ENCODE measurements around the gene PCGF3. TPM values are rescaled to one million over a fixed set of nuclear protein-coding genes. Genes with fewer than 3 reads are reported as not detected.
A peak's percentile ranks its signal among the peaks of the same experiment; 100 is the strongest.
"Not testable (repeated sequence)": the region's sequence is repeated elsewhere in the genome, so short reads cannot be mapped to it uniquely, and the experiment has no call there.

The PCGF3 gene
- total RNA-seq, 4 donors from 2014 or later = 31.7 to 35.3 (median 34.7) TPM

DNA sequence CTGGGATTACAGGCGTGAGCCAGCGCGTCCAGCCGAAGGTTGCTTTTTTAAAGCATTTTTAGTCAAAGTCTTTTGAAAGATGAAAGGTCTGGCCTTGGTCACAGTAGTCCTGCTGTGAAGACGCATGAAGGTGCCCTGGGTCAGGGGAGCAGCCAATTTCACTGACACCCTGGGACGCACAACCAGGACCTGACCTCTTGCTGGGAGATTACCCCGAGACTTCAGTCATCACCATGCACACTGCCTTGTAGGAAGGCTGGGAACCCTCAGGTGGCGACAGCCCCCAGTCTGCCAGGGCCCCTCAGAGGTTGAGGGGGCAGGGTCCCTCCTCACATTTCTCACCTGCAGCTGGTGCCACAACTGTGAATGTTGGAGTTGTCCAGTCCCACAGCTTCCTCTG, 67.1 kb downstream of the PCGF3 start:
- Histone ChIP-seq H3K4me1 (peaks cover 32 to 79% (median 54%) of the 10 kb centered on the region in 4 donors), H3K27me3 (no peaks in the 10 kb centered on the region), H3K36me3 (peaks cover 22 to 87% (median 60%) of the 10 kb centered on the region in 4 donors), H3K27ac (replicated peaks in 1 of 4) (peak overlapping the region; percentile 54 to 67 (median 60)), H3K9me3 (no peaks in the 10 kb centered on the region), H3K4me3 (no peak overlapping the region)
- intact Hi-C loops (cut with DNase I) = no loop called here
- TF ChIP-seq EP300 (IDR thresholded peaks at IDR 0.05) (no peak), POLR2AphosphoS5 (IDR thresholded peaks at IDR 0.05) (no peak), POLR2A (IDR thresholded peaks at IDR 0.05; ENCODE audit: low read depth) (no peak)
- TF ChIP-seq, protein P1, sequence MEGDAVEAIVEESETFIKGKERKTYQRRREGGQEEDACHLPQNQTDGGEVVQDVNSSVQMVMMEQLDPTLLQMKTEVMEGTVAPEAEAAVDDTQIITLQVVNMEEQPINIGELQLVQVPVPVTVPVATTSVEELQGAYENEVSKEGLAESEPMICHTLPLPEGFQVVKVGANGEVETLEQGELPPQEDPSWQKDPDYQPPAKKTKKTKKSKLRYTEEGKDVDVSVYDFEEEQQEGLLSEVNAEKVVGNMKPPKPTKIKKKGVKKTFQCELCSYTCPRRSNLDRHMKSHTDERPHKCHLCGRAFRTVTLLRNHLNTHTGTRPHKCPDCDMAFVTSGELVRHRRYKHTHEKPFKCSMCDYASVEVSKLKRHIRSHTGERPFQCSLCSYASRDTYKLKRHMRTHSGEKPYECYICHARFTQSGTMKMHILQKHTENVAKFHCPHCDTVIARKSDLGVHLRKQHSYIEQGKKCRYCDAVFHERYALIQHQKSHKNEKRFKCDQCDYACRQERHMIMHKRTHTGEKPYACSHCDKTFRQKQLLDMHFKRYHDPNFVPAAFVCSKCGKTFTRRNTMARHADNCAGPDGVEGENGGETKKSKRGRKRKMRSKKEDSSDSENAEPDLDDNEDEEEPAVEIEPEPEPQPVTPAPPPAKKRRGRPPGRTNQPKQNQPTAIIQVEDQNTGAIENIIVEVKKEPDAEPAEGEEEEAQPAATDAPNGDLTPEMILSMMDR (IDR thresholded peaks at IDR 0.05) = no peak
- 87% methylated on average over 3 of the region's 8 CpGs for WGBS
- no peak for DNase-seq (ENCODE audit: extremely low spot score)

DNA sequence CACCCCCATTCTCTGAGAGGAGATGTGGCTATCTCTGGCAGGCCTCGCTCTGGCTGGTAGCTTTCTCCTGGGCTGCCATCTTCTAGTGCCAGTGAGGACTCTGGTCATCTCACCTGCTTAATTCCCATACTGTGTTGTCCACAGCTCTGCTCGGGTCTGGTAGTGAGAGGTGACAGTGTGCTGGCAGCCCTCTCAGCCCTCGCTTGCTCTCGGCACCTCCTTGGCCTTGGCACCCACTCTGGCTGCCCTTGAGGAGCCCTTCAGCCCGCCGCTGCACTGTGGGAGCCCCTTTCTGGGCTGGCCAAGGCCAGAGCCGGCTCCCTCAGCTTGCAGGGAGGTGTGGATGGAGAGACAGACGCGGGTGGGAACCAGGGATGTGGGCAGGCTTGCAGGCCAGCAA, 67.6 kb downstream of the PCGF3 start:
- peaks cover 22 to 86% (median 60%) of the 10 kb centered on the region in 4 donors for H3K36me3 ChIP-seq

DNA sequence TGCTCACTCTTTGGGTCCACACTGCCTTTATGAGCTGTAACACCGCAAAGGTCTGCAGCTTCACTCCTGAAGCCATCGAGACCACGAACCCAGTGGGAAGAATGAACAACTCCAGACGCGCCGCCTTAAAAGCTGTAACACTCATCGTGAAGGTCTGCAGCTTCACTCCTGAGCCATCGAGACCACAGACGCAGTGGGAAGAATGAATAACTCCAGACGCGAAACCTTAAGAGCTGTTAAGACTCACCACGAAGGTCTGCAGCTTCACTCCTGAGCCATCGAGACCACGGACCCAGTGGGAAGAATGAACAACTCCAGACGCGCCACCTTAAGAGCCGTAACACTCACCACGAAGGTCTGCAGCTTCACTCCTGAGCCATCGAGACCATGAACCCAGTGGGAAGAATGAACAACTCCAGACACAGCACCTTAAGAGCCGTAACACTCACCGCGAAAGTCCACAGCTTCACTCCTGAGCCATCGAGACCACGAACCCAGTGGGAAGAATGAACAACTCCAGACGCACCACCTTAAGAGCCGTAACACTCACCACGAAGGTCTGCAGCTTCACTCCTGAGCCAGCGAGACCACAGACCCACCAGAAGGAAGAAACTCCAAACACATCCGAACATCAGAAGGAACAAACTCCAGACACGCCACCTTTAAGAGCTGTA, 68.9 kb downstream of the PCGF3 start:
- H3K4me3 ChIP-seq = not testable (repeated sequence)
- 93% methylated on average over 30 of the region's 30 CpGs for WGBS
- H3K36me3 ChIP-seq = peaks cover 22 to 88% (median 62%) of the 10 kb centered on the region in 4 donors

More for the DNA sequence above, 67.6 kb downstream of the PCGF3 start:
- Histone ChIP-seq H3K4me3 (no peak overlapping the region), H3K27me3 (no peaks in the 10 kb centered on the region), H3K9me3 (no peaks in the 10 kb centered on the region), H3K4me1 (peaks cover 32 to 82% (median 54%) of the 10 kb centered on the region in 4 donors), H3K27ac (replicated peaks in 1 of 4) (peak overlapping the region; percentile 54 to 67 (median 60))
- no peak for DNase-seq (ENCODE audit: extremely low spot score)
- 76% methylated on average over 9 of the region's 9 CpGs for WGBS
- TF ChIP-seq POLR2AphosphoS5 (IDR thresholded peaks at IDR 0.05) (no peak), POLR2A (IDR thresholded peaks at IDR 0.05; ENCODE audit: low read depth) (no peak), EP300 (IDR thresholded peaks at IDR 0.05) (no peak)
- TF ChIP-seq, protein P1 (IDR thresholded peaks at IDR 0.05) = no peak
- intact Hi-C loops (cut with DNase I) = no loop called here

DNA sequence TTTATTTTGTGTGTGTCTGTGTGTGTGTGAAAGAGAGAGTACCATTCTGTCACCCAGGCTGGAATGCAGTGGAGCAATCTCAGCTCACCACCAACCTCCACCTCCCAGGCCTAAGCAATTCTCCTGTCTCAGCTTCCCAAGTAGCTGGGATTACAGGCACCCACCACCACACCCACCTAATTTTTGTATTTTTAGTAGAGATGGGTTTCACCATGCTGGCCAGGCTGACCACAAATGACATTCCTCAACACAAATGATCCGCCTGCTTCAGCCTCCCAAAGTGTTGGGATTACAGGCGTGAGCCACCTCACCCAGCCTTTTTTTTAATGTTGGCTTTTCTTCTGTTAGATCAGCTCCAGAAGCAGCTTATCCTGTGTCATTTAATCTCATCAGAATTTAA, 69.9 kb downstream of the PCGF3 start:
- H3K27me3 ChIP-seq; H3K27ac ChIP-seq (replicated peaks in 1 of 4); DNase-seq (ENCODE audit: extremely low spot score); H3K4me3 ChIP-seq; intact Hi-C loops (cut with DNase I); H3K9me3 ChIP-seq: not testable (repeated sequence)
- peaks cover 22 to 86% (median 58%) of the 10 kb centered on the region in 4 donors for H3K36me3 ChIP-seq
- 96% methylated on average over 2 of the region's 2 CpGs for WGBS
- H3K4me1 ChIP-seq = peaks cover 48 to 93% (median 70%) of the 10 kb centered on the region in 4 donors

More for the DNA sequence above, 68.9 kb downstream of the PCGF3 start:
- DNase-seq (ENCODE audit: extremely low spot score); H3K27me3 ChIP-seq; H3K9me3 ChIP-seq; intact Hi-C loops (cut with DNase I); H3K27ac ChIP-seq (replicated peaks in 1 of 4): not testable (repeated sequence)
- peaks cover 40 to 93% (median 64%) of the 10 kb centered on the region in 4 donors for H3K4me1 ChIP-seq

DNA sequence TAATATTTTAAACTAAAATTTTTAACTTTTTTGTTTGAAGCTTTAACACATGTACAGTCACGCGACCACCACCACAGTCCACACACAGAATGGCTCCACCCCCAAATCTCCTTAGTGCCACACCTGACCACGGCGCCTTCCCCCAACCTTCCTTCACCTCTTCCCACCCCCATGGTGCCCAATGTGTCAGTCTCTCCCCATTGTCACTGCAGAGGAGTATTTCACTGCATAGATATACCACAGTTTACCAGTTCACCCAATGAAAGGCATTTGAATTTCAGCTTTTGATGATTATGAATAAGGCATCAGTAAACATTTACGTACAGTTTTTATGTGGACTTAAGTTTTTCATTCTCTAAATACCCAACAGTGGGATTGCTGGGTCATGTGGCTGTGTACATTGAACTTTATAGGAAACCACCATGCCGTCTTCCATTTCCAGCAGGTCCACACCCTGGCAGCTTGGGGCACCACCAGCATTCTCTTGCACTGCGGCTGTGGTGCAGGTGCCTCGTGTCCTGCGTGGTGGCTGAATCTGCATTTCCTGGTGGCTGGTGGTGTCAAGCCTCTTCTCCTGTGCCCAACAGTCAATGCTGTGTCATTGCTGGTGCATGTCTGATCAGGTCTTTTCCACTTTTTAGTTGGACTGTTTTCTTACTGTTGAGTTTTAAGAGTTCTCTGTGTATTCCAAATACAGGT, 71.3 kb downstream of the PCGF3 start:
- TF ChIP-seq EP300 (IDR thresholded peaks at IDR 0.05) = no peak
- TF ChIP-seq POLR2AphosphoS5 (IDR thresholded peaks at IDR 0.05) = no peak
- TF ChIP-seq, protein P1 (IDR thresholded peaks at IDR 0.05) = no peak
- no peak for TF ChIP-seq POLR2A (IDR thresholded peaks at IDR 0.05; ENCODE audit: low read depth)
- H3K9me3 ChIP-seq = no peaks in the 10 kb centered on the region
- H3K4me1 ChIP-seq = peaks cover 47 to 91% (median 65%) of the 10 kb centered on the region in 4 donors
- no peak overlapping the region for H3K4me3 ChIP-seq
- no peak for DNase-seq (ENCODE audit: extremely low spot score)
- H3K27me3 ChIP-seq = no peaks in the 10 kb centered on the region
- intact Hi-C loops (cut with DNase I) = no loop called here
- 97% methylated on average over 9 of the region's 9 CpGs for WGBS
- H3K36me3 ChIP-seq = peaks cover 22 to 77% (median 55%) of the 10 kb centered on the region in 4 donors
- H3K27ac ChIP-seq (replicated peaks in 1 of 4) = no peak overlapping the region

All from esophagus muscularis mucosa (tissue), 4 donors.